Heart left ventricle (tissue), 13 donors: Measurements from ENCODE around the gene PARVA.

ENCODE experiments used
- POLR2A ChIP-seq, 2 donors: fragments of 450-650 bp; IDR thresholded peaks; one replicate each; pipeline ENCODE4 v1.6.1; 2017; ENCODE audit warnings: antibody characterized with exemption in 2 of 2, mild to moderate bottlenecking in 2 of 2, moderate library complexity in 2 of 2
- TF ChIP-seq, protein P1 (sequence below), 12 donors: fragments of 200-600 bp; sonication (generic) in 4 of 12; IDR thresholded peaks; one replicate each; pipeline versions ENCODE4 v1.5.0 to v1.8.0; 2018 to 2022; ENCODE audit warnings: antibody characterized with exemption in 12 of 12, mild to moderate bottlenecking in 5 of 12
- donor health status: ischemic (EF 13 %, LVEDD 7.1; RV severe dilation, severe dysfunction).
- donor health status: DM: no; HTN: yes; CAD: no.
- donor health status: DM: no; HTN: no; CAD: no.
- donor health status: ischemic (EF 25% LVEDD 6.9; RV normal size, moderate dysfunction).
- donor health status: ischemic (EF 25% LVEDD 5.7; RV mildly dilated, moderate dysfunction).
- donor health status: ischemic (EF 35%, LVEDD 5.7; RV mildly dilated, moderate dysfunction).
- donor health status: nonischemic (EF 11% LVEDD 7.7; RV severe dilation, severe dysfunction).
- donor health status: DM: yes; HTN: yes; CAD: no.
- donor health status: PGD.
- donor health status: ischemic (EF 29% LVEDD 5.4; RV normal size, mild dysfunction).
- donor health status: nonischemic (EF 23%, LVEDD 6.1; RV moderate dilation, normal function).

DNA sequence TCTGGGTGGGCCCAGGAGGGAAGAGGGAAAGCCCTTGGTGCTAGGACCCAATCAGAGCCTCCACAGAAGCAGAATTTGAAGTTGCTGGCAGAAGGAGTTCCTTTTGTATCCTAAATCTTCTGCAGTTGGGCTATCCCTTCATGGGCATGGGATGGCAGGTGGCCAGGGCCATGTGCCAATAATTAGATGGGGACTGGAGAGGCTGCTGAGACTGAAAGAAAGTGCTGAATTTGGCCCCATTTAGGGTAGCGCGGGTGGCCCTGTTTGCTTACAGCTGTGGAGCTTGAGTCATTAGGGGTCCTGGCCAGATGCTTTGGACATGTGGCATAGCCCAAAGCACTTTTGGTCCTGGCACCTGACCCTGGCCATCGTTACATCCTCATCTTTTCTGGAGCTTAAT, 27.1 kb downstream of the PARVA start:
- TF ChIP-seq, protein P1, sequence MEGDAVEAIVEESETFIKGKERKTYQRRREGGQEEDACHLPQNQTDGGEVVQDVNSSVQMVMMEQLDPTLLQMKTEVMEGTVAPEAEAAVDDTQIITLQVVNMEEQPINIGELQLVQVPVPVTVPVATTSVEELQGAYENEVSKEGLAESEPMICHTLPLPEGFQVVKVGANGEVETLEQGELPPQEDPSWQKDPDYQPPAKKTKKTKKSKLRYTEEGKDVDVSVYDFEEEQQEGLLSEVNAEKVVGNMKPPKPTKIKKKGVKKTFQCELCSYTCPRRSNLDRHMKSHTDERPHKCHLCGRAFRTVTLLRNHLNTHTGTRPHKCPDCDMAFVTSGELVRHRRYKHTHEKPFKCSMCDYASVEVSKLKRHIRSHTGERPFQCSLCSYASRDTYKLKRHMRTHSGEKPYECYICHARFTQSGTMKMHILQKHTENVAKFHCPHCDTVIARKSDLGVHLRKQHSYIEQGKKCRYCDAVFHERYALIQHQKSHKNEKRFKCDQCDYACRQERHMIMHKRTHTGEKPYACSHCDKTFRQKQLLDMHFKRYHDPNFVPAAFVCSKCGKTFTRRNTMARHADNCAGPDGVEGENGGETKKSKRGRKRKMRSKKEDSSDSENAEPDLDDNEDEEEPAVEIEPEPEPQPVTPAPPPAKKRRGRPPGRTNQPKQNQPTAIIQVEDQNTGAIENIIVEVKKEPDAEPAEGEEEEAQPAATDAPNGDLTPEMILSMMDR (IDR thresholded peaks at IDR 0.05): no peak
- no peak for TF ChIP-seq POLR2A (IDR thresholded peaks at IDR 0.05)
